Nephron progenitor cell (in vitro differentiated cells): ENCODE data around the gene MTF1.
A peak's percentile ranks its signal among the peaks of the same experiment; 100 is the strongest.

ENCODE experiments used
- DNase-seq: peaks from one replicate; pipeline ENCODE4 v3.0.0; 2021
- H3K27ac Mint-ChIP-seq: 2 replicates; pipeline ENCODE4 v1.8.0; 2021; ENCODE audit warnings: mild to moderate bottlenecking, moderate library complexity, mixed read lengths
- H3K27me3 Mint-ChIP-seq: 2 replicates; pipeline ENCODE4 v1.8.0; 2021; ENCODE audit warnings: mild to moderate bottlenecking, low read depth, mixed read lengths; ENCODE audit not compliant: poor library complexity
- H3K36me3 Mint-ChIP-seq: 2 replicates; pipeline ENCODE4 v1.8.0; 2021; ENCODE audit warnings: low read depth, mixed read lengths
- H3K4me1 Mint-ChIP-seq: 2 replicates; pipeline ENCODE4 v1.8.0; 2021; ENCODE audit warnings: mixed read lengths
- H3K4me3 Mint-ChIP-seq: 2 replicates; pipeline ENCODE4 v1.8.0; 2021; ENCODE audit warnings: mild to moderate bottlenecking, moderate library complexity, mixed read lengths
- H3K9me3 Mint-ChIP-seq: 2 replicates; pipeline ENCODE4 v1.8.0; 2021; ENCODE audit warnings: mild to moderate bottlenecking, moderate library complexity, mixed read lengths
- TF ChIP-seq, protein P1 (sequence below): fragments of 200-600 bp; sonication (generic); IDR thresholded peaks from 2 replicates; pipeline ENCODE4 v1.5.0; 2021; ENCODE audit warnings: antibody characterized with exemption

The MTF1 gene

GRCh38 chr1:37861151-37861550, 1.8 kb upstream of the MTF1 start:
- TF ChIP-seq, protein P1, sequence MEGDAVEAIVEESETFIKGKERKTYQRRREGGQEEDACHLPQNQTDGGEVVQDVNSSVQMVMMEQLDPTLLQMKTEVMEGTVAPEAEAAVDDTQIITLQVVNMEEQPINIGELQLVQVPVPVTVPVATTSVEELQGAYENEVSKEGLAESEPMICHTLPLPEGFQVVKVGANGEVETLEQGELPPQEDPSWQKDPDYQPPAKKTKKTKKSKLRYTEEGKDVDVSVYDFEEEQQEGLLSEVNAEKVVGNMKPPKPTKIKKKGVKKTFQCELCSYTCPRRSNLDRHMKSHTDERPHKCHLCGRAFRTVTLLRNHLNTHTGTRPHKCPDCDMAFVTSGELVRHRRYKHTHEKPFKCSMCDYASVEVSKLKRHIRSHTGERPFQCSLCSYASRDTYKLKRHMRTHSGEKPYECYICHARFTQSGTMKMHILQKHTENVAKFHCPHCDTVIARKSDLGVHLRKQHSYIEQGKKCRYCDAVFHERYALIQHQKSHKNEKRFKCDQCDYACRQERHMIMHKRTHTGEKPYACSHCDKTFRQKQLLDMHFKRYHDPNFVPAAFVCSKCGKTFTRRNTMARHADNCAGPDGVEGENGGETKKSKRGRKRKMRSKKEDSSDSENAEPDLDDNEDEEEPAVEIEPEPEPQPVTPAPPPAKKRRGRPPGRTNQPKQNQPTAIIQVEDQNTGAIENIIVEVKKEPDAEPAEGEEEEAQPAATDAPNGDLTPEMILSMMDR: no peak
- Mint-ChIP-seq H3K4me1 (peaks cover 27% of the 10 kb centered on the region), H3K27ac (no peak overlapping the region), H3K9me3 (no peaks in the 10 kb centered on the region), H3K36me3 (peaks cover 33% of the 10 kb centered on the region), H3K4me3 (no peak overlapping the region), H3K27me3 (no peaks in the 10 kb centered on the region)
- DNase-seq: no peak

GRCh38 chr1:37860346-37860666, 914 bp upstream of the MTF1 start:
- TF ChIP-seq, protein P1: no peak
- H3K4me1 Mint-ChIP-seq: peaks cover 27% of the 10 kb centered on the region
- peak overlapping the region; percentile 97 for H3K27ac Mint-ChIP-seq
- peaks cover 32% of the 10 kb centered on the region for H3K36me3 Mint-ChIP-seq
- no peaks in the 10 kb centered on the region for H3K27me3 Mint-ChIP-seq
- peak overlapping the region; percentile 98 for H3K4me3 Mint-ChIP-seq
- H3K9me3 Mint-ChIP-seq: no peaks in the 10 kb centered on the region
- DNase-seq: no peak

GRCh38 chr1:37858931-37859506, 373 bp downstream of the MTF1 start:
- Mint-ChIP-seq H3K27ac (peak overlapping the region; percentile 98), H3K4me1 (peaks cover 30% of the 10 kb centered on the region)
- DNase-seq: no peak

DNA sequence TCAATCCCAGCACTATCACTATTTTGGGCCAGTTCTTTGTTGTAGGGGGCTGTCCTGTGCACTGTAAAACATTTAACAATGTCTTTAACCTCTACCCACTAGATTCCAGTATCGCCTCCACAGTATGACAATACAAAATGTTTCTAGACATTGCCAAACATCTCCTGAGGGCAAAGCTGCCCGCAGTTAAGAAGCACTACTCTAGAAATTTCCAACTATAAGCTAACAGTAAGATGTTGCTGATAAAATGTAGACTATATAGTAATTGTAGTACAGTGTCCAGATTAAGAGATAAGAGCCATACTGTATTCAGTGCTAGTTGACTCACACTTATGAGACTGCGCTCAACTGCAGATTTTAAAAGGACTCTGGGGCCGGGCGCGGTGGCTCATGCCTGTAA, 5.0 kb downstream of the MTF1 start:
- H3K36me3 Mint-ChIP-seq: peaks cover 33% of the 10 kb centered on the region
- no peak overlapping the region for H3K27ac Mint-ChIP-seq
- TF ChIP-seq, protein P1: no peak
- H3K4me1 Mint-ChIP-seq: peaks cover 23% of the 10 kb centered on the region
- no peaks in the 10 kb centered on the region for H3K27me3 Mint-ChIP-seq
- H3K9me3 Mint-ChIP-seq: no peaks in the 10 kb centered on the region
- DNase-seq: no peak
- H3K4me3 Mint-ChIP-seq: no peak overlapping the region

More at GRCh38 chr1:37858931-37859506, 373 bp downstream of the MTF1 start:
- Mint-ChIP-seq H3K9me3 (no peaks in the 10 kb centered on the region), H3K4me3 (peak overlapping the region; percentile 98), H3K36me3 (peaks cover 33% of the 10 kb centered on the region), H3K27me3 (no peaks in the 10 kb centered on the region)
- TF ChIP-seq, protein P1: no peak

GRCh38 chr1:37853157-37853556, 6.2 kb downstream of the MTF1 start:
- H3K36me3 Mint-ChIP-seq: peaks cover 33% of the 10 kb centered on the region
- H3K27ac Mint-ChIP-seq: no peak overlapping the region
- peaks cover 16% of the 10 kb centered on the region for H3K4me1 Mint-ChIP-seq
- no peak for DNase-seq
- no peak overlapping the region for H3K4me3 Mint-ChIP-seq
- no peaks in the 10 kb centered on the region for H3K27me3 Mint-ChIP-seq
- no peaks in the 10 kb centered on the region for H3K9me3 Mint-ChIP-seq
- TF ChIP-seq, protein P1: no peak

DNA sequence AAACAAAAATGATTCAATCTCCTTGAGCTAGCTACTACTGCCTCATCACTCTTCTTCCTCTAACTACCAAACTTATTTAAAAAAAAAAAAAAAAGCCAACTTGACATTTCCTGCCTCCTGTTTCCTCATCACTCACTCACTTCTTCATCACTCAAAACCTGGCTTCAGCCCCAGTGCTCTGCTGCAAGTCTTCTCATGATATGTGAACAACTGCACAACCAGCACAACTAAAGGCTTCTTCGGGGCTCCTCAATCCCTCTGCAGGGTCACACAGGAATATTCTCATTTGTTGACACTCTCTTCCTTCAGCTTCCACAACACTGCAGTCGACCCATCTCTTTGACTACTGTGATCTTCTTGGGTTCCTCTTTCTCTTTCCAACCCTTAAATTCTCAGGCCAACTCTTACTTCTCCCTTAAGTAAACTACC, 7.6 kb downstream of the MTF1 start:
- H3K9me3 Mint-ChIP-seq: no peaks in the 10 kb centered on the region
- TF ChIP-seq, protein P1: no peak
- H3K27me3 Mint-ChIP-seq: no peaks in the 10 kb centered on the region
- peaks cover 4% of the 10 kb centered on the region for H3K4me1 Mint-ChIP-seq
- H3K27ac Mint-ChIP-seq: no peak overlapping the region
- no peak overlapping the region for H3K4me3 Mint-ChIP-seq
- H3K36me3 Mint-ChIP-seq: peaks cover 24% of the 10 kb centered on the region
- DNase-seq: no peak
